ENCODE data around the gene CCDC38.
"Not testable (repeated sequence)": the region's sequence is repeated elsewhere in the genome, so short reads cannot be mapped to it uniquely, and the experiment has no call there.

CCDC38 gene

GRCh38 chr12:95972832-95973456 is 30.5 kb upstream of the CCDC38 start:
- no peaks in the 10 kb centered on the region for H3K9me3 Mint-ChIP-seq
- H3K4me1 Mint-ChIP-seq = no peaks in the 10 kb centered on the region
- ATAC-seq = no peak
- no peaks in the 10 kb centered on the region for H3K27me3 Mint-ChIP-seq
- no peak overlapping the region for H3K4me3 Mint-ChIP-seq
- no peak overlapping the region for H3K27ac Mint-ChIP-seq
- H3K36me3 Mint-ChIP-seq = no peaks in the 10 kb centered on the region

GRCh38 chr12:95970905-95971304 is 28.5 kb upstream of the CCDC38 start:
- ATAC-seq = no peak
- no peaks in the 10 kb centered on the region for H3K4me1 Mint-ChIP-seq
- no peaks in the 10 kb centered on the region for H3K27me3 Mint-ChIP-seq
- no peaks in the 10 kb centered on the region for H3K9me3 Mint-ChIP-seq
- H3K4me3 Mint-ChIP-seq = no peak overlapping the region
- no peak overlapping the region for H3K27ac Mint-ChIP-seq
- H3K36me3 Mint-ChIP-seq = peaks cover 13% of the 10 kb centered on the region

GRCh38 chr12:95969116-95969515 is 26.7 kb upstream of the CCDC38 start:
- ATAC-seq, H3K27me3 Mint-ChIP-seq, H3K4me1 Mint-ChIP-seq, H3K4me3 Mint-ChIP-seq, H3K27ac Mint-ChIP-seq, H3K9me3 Mint-ChIP-seq: not testable (repeated sequence)
- H3K36me3 Mint-ChIP-seq = peaks cover 13% of the 10 kb centered on the region

GRCh38 chr12:95967301-95967700 is 24.9 kb upstream of the CCDC38 start:
- no peaks in the 10 kb centered on the region for H3K4me1 Mint-ChIP-seq
- ATAC-seq = no peak
- H3K36me3 Mint-ChIP-seq = peaks cover 13% of the 10 kb centered on the region
- no peak overlapping the region for H3K27ac Mint-ChIP-seq
- no peak overlapping the region for H3K4me3 Mint-ChIP-seq
- no peaks in the 10 kb centered on the region for H3K27me3 Mint-ChIP-seq
- no peaks in the 10 kb centered on the region for H3K9me3 Mint-ChIP-seq

GRCh38 chr12:95966287-95966870 is 24.0 kb upstream of the CCDC38 start:
- Mint-ChIP-seq H3K4me3 (no peak overlapping the region), H3K9me3 (no peaks in the 10 kb centered on the region), H3K27me3 (no peaks in the 10 kb centered on the region), H3K4me1 (no peaks in the 10 kb centered on the region), H3K27ac (no peak overlapping the region), H3K36me3 (peaks cover 13% of the 10 kb centered on the region)
- no peak for ATAC-seq

- peak; percentile 34 for ATAC-seq
- Mint-ChIP-seq H3K27ac (no peak overlapping the region), H3K9me3 (no peaks in the 10 kb centered on the region), H3K4me1 (no peaks in the 10 kb centered on the region), H3K27me3 (no peaks in the 10 kb centered on the region), H3K36me3 (peaks cover 13% of the 10 kb centered on the region), H3K4me3 (no peak overlapping the region)
Observed at GRCh38 chr12:95963096-95963495, 20.7 kb upstream of the CCDC38 start.

- H3K36me3 Mint-ChIP-seq = peaks cover 12% of the 10 kb centered on the region
- H3K4me3 Mint-ChIP-seq = no peak overlapping the region
- no peaks in the 10 kb centered on the region for H3K9me3 Mint-ChIP-seq
- no peaks in the 10 kb centered on the region for H3K4me1 Mint-ChIP-seq
- ATAC-seq = no peak
- H3K27me3 Mint-ChIP-seq = no peaks in the 10 kb centered on the region
- no peak overlapping the region for H3K27ac Mint-ChIP-seq
Observed at GRCh38 chr12:95962222-95962621, 19.8 kb upstream of the CCDC38 start.

- ATAC-seq = no peak
- Mint-ChIP-seq H3K4me1 (no peaks in the 10 kb centered on the region), H3K27ac (no peak overlapping the region), H3K4me3 (no peak overlapping the region), H3K9me3 (no peaks in the 10 kb centered on the region), H3K27me3 (no peaks in the 10 kb centered on the region), H3K36me3 (peaks cover 7% of the 10 kb centered on the region)
Observed at GRCh38 chr12:95960241-95960640, 17.8 kb upstream of the CCDC38 start.

GRCh38 chr12:95959107-95959506 is 16.7 kb upstream of the CCDC38 start:
- Mint-ChIP-seq H3K9me3 (no peaks in the 10 kb centered on the region), H3K36me3 (peaks cover 7% of the 10 kb centered on the region), H3K27ac (no peak overlapping the region), H3K4me1 (no peaks in the 10 kb centered on the region), H3K27me3 (no peaks in the 10 kb centered on the region), H3K4me3 (no peak overlapping the region)
- no peak for ATAC-seq

GRCh38 chr12:95956557-95957145 is 14.2 kb upstream of the CCDC38 start:
- no peaks in the 10 kb centered on the region for H3K27me3 Mint-ChIP-seq
- no peak overlapping the region for H3K27ac Mint-ChIP-seq
- peaks cover 7% of the 10 kb centered on the region for H3K36me3 Mint-ChIP-seq
- no peak for ATAC-seq
- no peaks in the 10 kb centered on the region for H3K4me1 Mint-ChIP-seq
- no peaks in the 10 kb centered on the region for H3K9me3 Mint-ChIP-seq
- no peak overlapping the region for H3K4me3 Mint-ChIP-seq

- no peaks in the 10 kb centered on the region for H3K4me1 Mint-ChIP-seq
- ATAC-seq = no peak
- peaks cover 7% of the 10 kb centered on the region for H3K36me3 Mint-ChIP-seq
- H3K4me3 Mint-ChIP-seq = no peak overlapping the region
- H3K27me3 Mint-ChIP-seq = no peaks in the 10 kb centered on the region
- H3K9me3 Mint-ChIP-seq = no peaks in the 10 kb centered on the region
- H3K27ac Mint-ChIP-seq = no peak overlapping the region
Observed at GRCh38 chr12:95955549-95956159, 13.2 kb upstream of the CCDC38 start.

- H3K27ac Mint-ChIP-seq = no peak overlapping the region
- H3K27me3 Mint-ChIP-seq = no peaks in the 10 kb centered on the region
- no peaks in the 10 kb centered on the region for H3K9me3 Mint-ChIP-seq
- no peak overlapping the region for H3K4me3 Mint-ChIP-seq
- no peaks in the 10 kb centered on the region for H3K4me1 Mint-ChIP-seq
- ATAC-seq = no peak
- peaks cover 7% of the 10 kb centered on the region for H3K36me3 Mint-ChIP-seq
Observed at GRCh38 chr12:95953000-95953399, 10.6 kb upstream of the CCDC38 start.

GRCh38 chr12:95951515-95951914 is 9.1 kb upstream of the CCDC38 start:
- H3K4me1 Mint-ChIP-seq = no peaks in the 10 kb centered on the region
- no peak overlapping the region for H3K27ac Mint-ChIP-seq
- H3K27me3 Mint-ChIP-seq = no peaks in the 10 kb centered on the region
- ATAC-seq = no peak
- H3K9me3 Mint-ChIP-seq = no peaks in the 10 kb centered on the region
- no peak overlapping the region for H3K4me3 Mint-ChIP-seq
- peaks cover 5% of the 10 kb centered on the region for H3K36me3 Mint-ChIP-seq

- H3K4me3 Mint-ChIP-seq = no peak overlapping the region
- no peaks in the 10 kb centered on the region for H3K4me1 Mint-ChIP-seq
- no peaks in the 10 kb centered on the region for H3K9me3 Mint-ChIP-seq
- H3K27me3 Mint-ChIP-seq = no peaks in the 10 kb centered on the region
- ATAC-seq = no peak
- no peaks in the 10 kb centered on the region for H3K36me3 Mint-ChIP-seq
- no peak overlapping the region for H3K27ac Mint-ChIP-seq
Observed at GRCh38 chr12:95949477-95950206, 7.2 kb upstream of the CCDC38 start.

GRCh38 chr12:95944108-95944704 is 1.8 kb upstream of the CCDC38 start:
- Mint-ChIP-seq H3K4me3 (peak overlapping the region; percentile 94), H3K27me3 (no peaks in the 10 kb centered on the region), H3K9me3 (no peaks in the 10 kb centered on the region), H3K4me1 (peaks cover 11% of the 10 kb centered on the region), H3K27ac (no peak overlapping the region), H3K36me3 (no peaks in the 10 kb centered on the region)
- no peak for ATAC-seq

Measured in stimulated activated memory B cell treated with anti-CD40 and anti-IgM and Interleukin-4, amounts not matched to agents 10 μg/mL and 1 μg/mL and 100 μg/mL, for 72 hours (primary cell).